ENCODE results near the gene APEX2.

DNA sequence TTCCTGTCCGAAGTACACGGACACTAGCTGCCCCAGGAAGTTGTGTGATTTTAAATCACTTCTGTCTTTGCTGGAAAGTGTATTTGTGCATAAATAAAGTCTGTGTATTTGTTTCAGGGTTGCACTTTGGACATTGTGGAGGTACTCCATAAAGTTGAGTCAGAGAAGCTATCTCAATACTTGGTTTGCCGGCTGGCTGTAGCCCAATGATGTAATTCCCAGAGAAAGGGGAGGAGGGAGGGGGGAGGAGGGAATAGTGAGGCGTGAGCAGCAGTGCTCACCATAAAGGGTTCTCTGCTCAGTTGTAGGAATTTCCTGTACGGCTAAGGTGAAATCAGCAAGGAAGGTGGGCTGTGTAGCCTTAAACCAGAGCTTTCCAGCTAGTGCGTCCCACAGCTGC is 7.5 kb downstream of the APEX2 start:
- TF ChIP-seq CTCF (IDR thresholded peaks at IDR 0.05; ENCODE audit: poor library complexity, severe bottlenecking) (no peak), EZH2 (IDR thresholded peaks at IDR 0.05; ENCODE audit: borderline replicate concordance, insufficient read depth, low read length, poor library complexity, severe bottlenecking) (no peak), EP300 (conservative IDR thresholded peaks at IDR 0.05; ENCODE audit: poor library complexity, severe bottlenecking) (no peak), POLR2AphosphoS5 (IDR thresholded peaks at IDR 0.05) (no peak), TAF1 (IDR thresholded peaks at IDR 0.05; ENCODE audit: low read depth) (no peak)
- TF ChIP-seq, protein P1, sequence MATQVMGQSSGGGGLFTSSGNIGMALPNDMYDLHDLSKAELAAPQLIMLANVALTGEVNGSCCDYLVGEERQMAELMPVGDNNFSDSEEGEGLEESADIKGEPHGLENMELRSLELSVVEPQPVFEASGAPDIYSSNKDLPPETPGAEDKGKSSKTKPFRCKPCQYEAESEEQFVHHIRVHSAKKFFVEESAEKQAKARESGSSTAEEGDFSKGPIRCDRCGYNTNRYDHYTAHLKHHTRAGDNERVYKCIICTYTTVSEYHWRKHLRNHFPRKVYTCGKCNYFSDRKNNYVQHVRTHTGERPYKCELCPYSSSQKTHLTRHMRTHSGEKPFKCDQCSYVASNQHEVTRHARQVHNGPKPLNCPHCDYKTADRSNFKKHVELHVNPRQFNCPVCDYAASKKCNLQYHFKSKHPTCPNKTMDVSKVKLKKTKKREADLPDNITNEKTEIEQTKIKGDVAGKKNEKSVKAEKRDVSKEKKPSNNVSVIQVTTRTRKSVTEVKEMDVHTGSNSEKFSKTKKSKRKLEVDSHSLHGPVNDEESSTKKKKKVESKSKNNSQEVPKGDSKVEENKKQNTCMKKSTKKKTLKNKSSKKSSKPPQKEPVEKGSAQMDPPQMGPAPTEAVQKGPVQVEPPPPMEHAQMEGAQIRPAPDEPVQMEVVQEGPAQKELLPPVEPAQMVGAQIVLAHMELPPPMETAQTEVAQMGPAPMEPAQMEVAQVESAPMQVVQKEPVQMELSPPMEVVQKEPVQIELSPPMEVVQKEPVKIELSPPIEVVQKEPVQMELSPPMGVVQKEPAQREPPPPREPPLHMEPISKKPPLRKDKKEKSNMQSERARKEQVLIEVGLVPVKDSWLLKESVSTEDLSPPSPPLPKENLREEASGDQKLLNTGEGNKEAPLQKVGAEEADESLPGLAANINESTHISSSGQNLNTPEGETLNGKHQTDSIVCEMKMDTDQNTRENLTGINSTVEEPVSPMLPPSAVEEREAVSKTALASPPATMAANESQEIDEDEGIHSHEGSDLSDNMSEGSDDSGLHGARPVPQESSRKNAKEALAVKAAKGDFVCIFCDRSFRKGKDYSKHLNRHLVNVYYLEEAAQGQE (IDR thresholded peaks at IDR 0.05; ENCODE audit: borderline replicate concordance): no peak
